GM21786 (cell line): Measurements from ENCODE around the gene TSPAN13.

Experiments
- ATAC-seq: cut with Tn5 transposase; IDR thresholded peaks from one replicate; pipeline ENCODE4 v1.9.1; 2021; ENCODE audit not compliant: unreplicated experiment

TSPAN13 gene

DNA sequence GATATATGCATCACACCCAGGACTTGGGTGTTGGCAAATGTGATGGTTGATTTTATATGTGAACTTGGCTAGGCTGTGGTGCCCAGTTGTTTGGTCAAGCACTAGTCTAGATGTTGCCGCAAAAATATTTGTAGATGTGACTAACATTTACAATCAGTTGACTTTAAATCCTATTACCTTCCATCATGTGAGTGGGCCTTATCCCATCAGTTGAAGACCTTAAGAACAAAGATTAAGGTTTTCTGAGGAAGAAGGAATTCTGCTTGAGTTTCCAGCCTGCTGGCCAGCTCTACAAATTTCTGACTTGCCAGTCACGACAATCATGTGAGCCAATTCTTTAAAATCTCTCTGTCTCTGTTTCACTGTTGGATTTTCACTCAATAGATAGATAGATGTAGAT lies 20.3 kb downstream of the TSPAN13 start:
- ATAC-seq, result no peak

DNA sequence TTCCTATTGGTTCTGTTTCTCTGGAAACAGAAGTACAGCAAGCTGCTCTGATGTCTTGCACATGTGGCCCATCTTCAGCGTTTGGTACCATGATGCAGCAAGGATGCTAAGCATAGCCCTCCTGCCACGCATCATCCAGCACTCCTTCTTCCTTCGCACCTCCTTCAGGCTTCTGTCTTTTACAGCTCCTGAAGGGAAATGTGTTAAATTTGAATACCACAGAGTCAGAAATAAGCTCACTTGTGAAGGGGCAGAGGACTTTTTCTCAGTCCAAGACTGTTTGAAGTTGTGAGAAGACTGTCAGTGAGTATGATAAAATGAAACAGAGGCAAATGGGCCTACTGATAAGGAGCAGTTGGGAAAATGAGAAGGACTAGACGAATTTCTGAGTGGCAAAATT lies 20.7 kb downstream of the TSPAN13 start:
- no peak for ATAC-seq

DNA sequence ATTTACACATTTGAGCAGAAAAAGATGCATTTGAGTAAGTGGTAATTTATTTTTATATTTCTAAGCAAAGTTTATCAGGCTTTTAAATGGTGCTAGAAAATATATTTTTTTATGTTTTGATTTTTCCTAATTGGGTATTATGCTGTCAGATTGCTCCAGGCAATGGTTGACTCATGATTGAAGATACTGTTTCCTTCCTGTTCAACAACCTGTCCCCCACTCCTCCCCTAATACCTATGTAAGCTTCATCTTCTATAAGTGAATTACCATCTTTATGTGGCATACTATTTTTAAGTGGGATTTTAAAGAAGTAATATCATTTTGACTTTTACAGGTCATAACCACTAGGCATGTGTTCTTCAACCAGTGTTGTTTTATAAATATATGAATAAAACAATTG lies 21.4 kb downstream of the TSPAN13 start:
- ATAC-seq, result no peak

DNA sequence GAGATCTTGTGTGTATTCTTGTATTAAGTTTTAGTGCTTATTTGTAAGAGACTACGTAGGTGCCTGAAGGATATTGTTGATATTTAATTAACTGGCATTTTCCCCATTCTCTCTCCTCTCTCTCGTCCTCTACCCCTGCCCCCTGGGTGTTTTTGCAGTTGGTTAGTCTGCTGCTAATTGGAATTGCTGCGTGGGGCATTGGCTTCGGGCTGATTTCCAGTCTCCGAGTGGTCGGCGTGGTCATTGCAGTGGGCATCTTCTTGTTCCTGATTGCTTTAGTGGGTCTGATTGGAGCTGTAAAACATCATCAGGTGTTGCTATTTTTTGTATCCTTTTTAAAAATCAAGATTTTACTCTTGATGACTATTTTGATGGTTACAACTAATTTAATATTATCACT lies 22.5 kb downstream of the TSPAN13 start:
- no peak for ATAC-seq

DNA sequence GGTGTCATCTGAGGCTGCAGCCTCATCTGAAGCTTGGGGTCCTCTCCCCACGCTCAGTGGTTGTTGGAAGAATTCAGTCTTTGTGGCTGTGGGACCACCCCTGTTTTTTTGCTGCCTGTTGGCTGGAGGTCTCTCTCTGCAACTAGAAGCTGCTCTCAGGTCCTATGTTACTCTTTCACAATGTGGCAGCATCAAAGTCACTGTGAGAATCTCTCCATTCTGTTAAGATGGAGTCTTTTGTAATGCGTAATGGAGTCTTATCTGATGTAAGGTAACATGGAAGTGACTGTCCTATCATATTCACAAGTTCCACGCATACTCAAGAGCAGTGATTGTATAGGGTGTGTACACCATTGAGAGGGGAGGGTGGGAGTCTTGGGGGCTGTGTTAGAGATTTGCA lies 24.9 kb downstream of the TSPAN13 start:
- ATAC-seq, result no peak

DNA sequence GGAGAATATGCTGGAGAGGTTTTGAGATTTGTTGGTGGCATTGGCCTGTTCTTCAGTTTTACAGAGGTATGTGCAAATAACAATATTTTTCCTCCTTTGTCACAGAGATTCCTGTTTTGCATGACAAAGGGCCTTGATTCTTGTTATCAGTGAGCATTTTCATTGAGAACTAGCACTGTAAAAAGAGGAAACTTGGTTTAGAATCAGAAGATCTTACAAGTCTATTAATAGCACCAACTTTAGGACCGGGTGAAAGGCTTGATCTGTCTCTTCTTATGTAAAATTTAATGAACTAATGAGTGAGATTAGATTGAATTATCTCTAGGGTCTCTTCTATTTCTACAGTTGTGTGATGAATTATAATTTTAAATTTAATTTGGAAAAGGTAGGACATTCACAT lies 25.5 kb downstream of the TSPAN13 start:
- ATAC-seq, result no peak

DNA sequence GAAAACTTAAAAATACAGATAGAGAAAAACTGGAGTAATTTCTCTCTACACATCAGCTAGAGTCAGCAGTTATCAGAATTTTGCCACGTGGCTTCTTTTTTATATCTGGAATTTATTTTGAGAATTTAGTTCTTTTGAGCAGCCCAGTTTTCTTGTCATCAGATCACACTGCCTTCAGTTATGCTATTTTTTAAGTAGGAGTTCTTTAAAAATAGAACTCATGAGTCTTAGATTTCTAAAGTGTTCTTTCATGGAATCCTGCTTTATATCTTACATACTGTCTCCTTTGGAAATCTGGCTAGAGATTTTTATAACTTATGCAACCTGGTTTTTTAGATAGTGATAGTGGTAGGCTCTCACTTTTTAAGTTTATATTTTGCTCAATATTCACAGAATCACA lies 27.0 kb downstream of the TSPAN13 start:
- ATAC-seq, result no peak

DNA sequence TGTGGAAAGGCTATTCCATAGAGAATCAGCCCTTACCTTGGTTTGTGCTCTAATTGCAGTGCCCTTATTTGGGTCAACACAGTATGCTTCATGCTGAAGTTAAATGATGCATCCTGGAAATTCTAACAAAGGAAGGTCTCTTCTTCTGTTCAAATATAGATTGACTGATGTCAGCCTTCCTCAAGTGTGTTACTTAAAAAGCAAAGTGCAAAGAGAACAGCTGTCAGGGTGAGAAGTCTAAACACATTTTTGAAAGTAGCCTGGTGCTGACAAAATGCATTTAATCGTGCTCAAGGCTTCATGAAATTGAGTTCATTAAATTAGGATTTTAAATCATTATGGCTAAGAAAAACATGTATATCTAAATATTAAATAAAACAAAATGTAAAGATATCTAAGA lies 31.8 kb downstream of the TSPAN13 start:
- no peak for ATAC-seq

DNA sequence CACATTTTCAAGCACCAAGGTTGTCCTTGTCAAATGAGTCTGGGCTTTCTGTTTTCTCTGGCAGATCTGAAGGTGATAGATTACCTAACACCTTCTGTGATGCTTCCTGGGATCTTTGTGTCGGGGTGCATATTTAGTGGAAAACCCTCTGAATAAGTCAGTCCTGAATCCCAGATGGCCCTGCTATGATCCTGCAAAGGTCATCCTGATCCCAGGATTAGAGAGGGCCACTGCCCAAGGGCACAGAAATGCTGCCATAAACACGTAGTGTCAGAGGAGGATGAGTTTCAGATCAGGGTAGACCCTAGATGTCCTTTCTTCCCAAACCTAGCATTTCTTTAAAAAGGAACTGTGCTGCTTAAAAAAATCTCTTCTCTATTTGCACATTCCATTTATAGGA lies 32.3 kb downstream of the TSPAN13 start:
- ATAC-seq, result no peak

DNA sequence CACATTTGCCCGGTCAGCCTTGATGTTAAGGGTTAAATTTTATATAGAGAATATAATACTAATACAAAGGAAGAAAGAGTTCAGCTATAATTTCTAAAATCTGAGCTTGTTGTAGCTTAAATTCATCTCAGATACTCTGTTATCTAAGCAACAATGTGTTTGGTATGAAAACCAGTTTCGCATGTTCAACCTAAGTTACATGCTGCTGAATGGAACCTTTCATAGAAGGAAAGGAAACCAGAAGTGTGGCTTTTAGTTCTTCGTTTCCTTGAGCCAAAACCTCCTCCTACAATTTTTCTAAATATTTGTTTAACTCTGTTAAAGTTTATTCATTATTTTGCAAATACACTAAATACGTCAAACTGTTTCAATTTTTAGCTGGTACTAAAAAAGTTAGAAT lies 32.7 kb downstream of the TSPAN13 start:
- no peak for ATAC-seq

DNA sequence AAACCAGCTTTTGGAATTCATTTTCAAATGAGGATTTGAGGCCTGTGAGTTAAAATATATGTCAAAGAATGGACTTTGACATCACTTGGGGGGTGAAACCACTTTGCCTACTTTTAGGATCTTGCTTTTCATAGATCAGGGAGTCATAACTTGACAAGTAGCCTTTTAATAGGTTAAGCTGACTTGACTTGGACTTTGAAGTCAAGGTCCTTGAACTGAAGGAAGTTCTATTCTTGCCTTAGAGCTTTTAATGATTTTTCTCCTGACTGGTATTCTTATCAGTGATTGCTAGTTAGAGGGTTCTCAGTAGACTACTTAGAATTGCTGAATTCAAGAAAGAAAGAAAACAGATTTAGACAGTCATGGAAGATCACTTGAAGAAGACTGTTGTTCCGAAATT lies 33.6 kb downstream of the TSPAN13 start:
- ATAC-seq, result no peak

DNA sequence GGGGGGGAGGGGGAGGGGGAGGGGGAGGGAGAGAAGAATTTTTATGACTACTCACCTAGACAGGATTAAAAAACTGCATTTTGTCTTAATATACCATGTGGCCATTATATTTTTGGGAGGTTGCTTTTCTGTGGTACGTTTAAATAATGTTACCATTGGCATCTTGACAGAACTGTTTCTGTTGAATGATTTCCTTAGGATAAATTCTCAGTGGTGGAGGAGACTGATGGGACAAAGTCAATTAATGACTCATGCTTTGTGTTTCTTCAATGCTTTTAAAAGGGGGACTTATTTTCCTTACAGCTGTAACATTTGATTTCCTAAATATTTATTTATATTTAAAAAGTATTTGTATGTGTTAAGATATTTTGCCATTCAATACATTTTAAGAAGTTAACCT lies 37.5 kb downstream of the TSPAN13 start:
- no peak for ATAC-seq

DNA sequence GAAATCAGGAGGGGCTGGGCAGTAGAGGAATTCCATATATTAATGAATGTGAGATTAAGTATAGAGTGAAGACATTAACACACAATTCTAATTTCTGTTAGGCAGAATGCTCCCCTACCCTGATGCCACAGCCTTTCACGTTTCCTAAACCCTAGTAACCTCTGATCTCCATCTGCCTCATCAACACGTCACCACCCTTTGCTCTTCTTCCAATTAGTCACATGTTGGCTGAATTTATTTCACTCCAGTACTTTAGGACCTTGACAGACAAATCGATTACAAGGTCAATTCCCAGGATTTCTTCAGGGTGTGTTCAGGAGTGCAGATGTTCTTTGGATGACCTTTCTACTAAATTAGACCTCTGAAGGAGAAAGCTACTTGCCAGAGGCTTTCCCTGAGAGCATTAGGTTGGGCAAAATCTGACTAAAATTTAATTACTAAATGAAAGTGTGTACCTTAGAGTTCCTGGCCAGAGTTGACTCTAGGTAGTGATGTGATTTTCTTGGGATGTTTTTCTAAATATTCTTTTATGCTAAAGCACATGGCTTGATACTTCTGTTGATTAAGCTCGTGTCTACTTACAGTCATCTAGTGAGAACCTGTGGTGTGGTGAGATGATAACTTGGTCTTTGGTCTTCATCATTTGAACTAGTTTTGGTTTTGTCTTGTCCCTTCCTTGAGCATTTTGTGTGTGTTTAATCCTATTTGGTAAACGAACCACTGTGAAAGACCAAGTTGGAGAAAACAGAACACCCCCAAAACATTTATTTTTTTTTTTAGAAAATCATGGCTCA lies 38.5 kb downstream of the TSPAN13 start:
- ATAC-seq, result no peak

DNA sequence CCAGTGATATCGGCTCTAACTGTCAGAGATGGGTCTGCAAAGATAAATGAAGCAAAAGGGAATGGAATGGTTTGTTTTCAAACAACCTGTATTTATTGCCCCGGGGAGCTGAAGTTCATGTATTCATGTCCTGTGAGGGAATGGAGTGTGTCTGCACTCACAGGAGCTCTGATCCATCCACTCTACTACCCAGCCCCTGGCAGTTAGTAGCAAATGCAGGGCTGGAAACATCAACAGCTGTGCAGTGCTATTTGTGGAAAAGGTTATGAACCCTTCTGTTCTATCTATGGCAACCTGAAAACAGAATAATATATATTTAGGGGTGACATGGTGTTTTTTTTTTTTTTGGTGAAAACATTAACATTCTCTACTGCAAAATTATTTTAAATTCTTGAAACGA lies 41.4 kb downstream of the TSPAN13 start:
- no peak for ATAC-seq

DNA sequence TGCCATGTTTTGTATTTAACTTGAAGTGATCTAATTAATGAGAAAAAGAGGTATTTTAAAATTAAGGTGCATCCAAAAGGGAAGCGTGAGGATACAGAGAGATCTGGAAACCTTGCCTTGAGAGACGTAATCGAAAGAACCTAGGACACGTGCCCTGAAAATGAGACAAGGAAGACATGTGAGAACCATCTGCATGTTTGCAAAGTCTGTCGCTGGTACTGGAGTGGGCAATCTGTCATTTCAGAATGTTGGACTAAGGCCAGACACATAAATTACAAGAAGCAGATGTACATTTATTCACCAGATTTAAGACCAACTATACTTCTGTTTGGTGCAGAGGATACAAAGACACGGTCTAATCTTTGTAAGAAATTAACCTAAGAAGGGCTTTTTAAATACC lies 42.1 kb downstream of the TSPAN13 start:
- ATAC-seq, result no peak

DNA sequence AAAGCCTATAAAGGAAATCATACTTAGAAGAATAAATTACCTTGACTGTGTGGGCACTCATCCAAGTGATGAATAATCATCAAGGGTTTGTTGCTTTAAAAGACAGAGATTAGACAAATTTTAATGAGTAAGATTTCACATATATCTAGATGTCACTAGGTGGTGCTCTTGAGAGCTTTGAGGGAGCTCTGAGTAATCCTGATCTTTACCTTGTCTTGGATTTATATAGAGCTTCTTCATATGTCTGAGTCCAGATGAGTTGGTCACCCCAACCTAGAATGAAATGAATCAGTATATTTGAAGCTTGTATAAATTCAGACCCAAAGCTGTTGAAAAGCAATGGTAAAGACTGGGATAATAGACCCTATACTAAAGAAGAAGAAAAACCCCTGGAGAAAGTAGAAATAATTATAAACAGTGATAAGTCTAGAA lies 47.6 kb downstream of the TSPAN13 start:
- no peak for ATAC-seq

DNA sequence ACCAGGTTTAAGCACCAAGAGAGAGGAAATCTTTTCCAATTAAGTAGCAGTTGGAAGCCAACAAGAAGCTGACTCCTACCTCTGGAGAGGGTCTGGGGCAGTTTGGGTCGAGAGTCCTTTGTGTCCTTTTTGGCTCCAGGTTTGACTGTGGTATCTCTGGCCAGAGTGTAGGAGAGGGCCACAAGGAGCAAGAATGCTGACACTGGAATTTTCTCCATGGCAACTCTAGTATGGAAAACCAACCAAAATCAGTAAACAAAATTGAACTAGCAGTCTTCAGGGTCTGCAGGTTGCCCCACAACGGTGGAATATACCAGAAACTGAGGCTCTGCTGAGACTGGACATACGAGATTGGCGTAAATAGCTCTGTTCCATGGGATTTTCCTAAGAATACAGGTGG lies 48.0 kb downstream of the TSPAN13 start:
- ATAC-seq, result no peak

DNA sequence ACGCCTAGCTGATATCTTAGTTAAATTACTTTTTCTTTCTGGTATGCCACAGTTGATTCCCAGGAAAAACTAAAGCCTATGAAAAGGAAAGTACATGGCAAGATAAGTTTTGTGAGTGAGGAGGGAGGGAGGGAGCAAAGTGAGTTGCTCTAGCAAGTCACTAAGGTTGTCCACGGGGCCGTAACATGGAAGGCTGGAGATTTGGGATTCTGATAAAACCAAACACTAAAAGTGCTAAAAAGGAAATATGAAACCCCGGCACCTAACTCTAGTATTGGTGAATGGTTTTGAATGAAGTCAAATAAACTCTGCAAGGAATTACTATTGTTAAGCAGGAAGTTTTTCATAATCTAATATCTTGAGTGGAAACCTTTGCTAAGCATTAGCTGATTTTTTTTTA lies 49.6 kb downstream of the TSPAN13 start:
- no peak for ATAC-seq

DNA sequence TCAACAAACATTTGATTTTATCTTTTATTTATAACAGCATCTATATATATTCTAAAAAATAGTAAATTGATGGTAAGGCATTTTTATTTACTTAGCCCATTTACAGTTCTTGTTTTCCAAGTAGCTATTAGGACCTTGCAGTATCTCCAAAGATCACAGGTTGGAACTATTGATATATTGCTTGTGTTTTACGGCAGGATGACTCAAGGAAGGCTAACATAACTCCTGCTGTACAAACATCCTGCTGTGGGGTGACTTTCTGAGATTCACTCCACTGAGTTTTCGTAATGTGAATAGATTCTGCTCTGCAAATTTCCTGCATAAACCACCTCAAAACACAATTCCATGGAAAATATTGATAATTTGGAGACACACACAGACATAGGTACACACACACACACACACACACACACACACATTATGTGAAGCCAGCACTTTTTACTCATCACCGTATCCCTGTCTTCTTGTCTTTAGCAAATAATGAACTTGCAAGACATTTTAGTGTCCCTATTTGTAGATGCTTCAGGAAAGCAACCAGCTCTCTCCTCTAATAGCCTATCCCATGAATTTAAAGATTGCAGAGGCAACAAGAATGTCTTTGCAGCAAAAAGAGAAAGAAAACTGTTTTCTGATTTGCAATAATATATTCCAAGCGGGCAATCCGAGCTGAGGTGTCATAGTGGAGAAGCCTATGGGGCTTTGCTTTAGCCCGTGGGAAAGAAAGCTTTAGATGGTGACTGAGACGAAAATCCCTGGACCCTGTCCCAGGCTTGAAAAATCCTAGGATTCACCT lies 50.5 kb downstream of the TSPAN13 start:
- no peak for ATAC-seq

DNA sequence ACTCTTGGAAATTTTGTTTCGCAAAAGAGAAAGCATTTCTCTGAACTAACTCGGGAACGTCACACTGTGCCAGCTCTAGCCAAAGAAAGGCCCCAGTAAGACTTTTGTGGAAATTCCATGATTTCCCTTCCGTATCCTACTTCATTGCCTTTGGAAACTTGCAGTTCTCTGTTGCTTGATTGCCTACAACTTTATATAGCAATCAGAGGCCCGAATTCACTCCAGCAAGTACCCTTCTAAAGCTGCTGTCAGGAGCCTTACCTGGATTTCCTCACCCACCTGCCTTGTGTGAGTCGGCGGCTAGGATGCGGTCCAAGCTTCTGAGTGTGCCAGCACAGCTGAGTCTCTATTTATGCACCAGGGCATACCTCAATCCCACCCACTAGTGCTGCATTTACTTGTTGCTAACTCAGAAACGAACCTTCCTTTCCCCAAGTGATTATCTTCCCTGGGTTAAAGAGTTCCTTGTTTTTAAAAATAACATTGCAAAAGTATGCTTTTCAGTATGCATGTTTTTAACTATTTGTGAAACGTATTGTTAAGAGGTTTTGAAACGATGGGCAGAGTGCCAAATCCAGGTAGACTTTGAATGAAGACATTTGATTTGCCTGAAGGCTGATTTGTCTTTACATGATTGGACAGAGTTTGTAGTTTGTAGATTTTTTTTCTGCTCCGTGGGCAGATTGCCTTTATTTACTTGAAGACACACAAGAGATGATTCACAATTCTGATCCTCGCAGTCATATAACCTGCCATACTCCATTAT lies 51.3 kb downstream of the TSPAN13 start, which contains the start of gene AGR2:
TSS of gene AGR2 (minus strand) at position 326 of the 766 bp plus-strand sequence. CDS start 3,203 bp downstream, outside the sequence.
- ATAC-seq, result no peak

DNA sequence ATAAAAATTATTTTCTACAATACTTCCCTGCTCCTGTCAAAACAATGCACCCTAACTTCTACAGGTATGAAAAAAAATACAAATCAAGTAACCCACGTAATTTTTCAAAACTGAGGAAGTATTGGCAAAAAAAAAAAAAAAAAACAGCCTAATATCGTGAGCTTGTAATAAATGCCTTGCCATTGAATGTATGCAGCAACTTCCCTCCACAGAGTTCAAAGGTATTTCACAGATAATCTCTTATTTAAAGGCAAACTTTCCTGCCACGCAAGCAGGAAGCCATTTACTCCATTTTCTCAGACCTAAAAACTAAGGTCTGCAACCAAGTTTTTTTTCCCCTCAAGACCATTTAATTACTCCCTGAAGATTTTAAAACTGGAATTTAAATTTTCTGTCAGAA lies 51.9 kb downstream of the TSPAN13 start:
- ATAC-seq, result no peak

DNA sequence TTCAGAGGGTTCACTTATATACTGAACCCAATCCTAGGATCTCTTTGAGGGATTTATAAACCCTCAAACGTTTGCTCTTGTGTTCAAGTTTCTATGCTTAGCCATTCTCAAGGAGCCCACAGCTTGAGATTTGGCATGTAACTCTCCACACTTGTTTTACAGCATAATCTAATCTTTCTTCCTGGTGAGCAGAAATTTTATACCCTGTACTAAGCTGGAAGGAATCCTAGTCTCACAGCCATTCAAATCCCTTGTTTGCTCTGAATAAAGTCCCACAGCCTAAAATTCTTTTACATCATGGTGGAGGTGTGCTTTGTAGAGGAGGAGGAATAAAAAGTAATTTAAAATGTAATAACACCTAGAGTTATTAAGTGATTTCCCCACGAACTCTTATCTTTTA lies 56.6 kb downstream of the TSPAN13 start:
- no peak for ATAC-seq
